CD4-positive, alpha-beta T cell (primary cell): ENCODE results near the gene NMT2. TPM values are rescaled to one million over a fixed set of nuclear protein-coding genes. Genes with fewer than 3 reads are reported as not detected.

ENCODE experiments used
- ATAC-seq: fragments of 200-7000 bp; cut with Tn5 transposase; one replicate; pipeline ENCODE4 v1.10.0; 2022; ENCODE audit warnings: mild to moderate bottlenecking; ENCODE audit not compliant: poor library complexity
- CTCF ChIA-PET: fragments of 350-600 bp; sonication (Branson Sonifier 250); formaldehyde crosslinking; loops from one replicate; lab custom pipeline; 2021; ENCODE audit warnings: antibody characterized with exemption, inconsistent platforms; lab: Charles Lee
- POLR2A ChIA-PET: fragments of 350-600 bp; sonication (Branson Sonifier 250); formaldehyde crosslinking; loops from one replicate; lab custom pipeline; 2021; ENCODE audit warnings: antibody characterized with exemption, inconsistent platforms; lab: Charles Lee
- DNase-seq, 14 experiments: peaks; one replicate each; pipeline ENCODE4 v3.0.0-alpha.2; 2013 to 2020; ENCODE audit warnings: mixed read lengths in 2 of 14
- H3K27ac ChIP-seq, 2 donors: one replicate each; pipeline versions ENCODE4 v1.5.1 to v1.7.0; 2013; ENCODE audit warnings: low read length in 2 of 2, low read depth in 1 of 2, mild to moderate bottlenecking in 1 of 2
- H3K27me3 ChIP-seq, 2 experiments: 1 replicate in 1 of 2; 2 replicates in 1 of 2; pipeline versions ENCODE4 v1.6.1 to v1.7.0; 2013; ENCODE audit warnings: low read length in 2 of 2, control low read depth in 1 of 2, mild to moderate bottlenecking in 1 of 2, moderate library complexity in 1 of 2; ENCODE audit not compliant: insufficient read depth in 2 of 2, control insufficient read depth in 1 of 2
- H3K36me3 ChIP-seq: one replicate; pipeline ENCODE4 v1.6.1; 2013; ENCODE audit warnings: low read length, control low read depth; ENCODE audit not compliant: insufficient read depth
- H3K4me1 ChIP-seq: one replicate; pipeline ENCODE4 v1.6.1; 2013; ENCODE audit warnings: low read length, control low read depth; ENCODE audit not compliant: insufficient read depth
- H3K4me3 ChIP-seq: one replicate; pipeline ENCODE4 v1.5.1; 2013; ENCODE audit warnings: mild to moderate bottlenecking, low read length, moderate library complexity
- H3K9me3 ChIP-seq, 2 experiments: 1 replicate in 1 of 2; 2 replicates in 1 of 2; pipeline versions ENCODE4 v1.6.1 to v1.7.0; 2013; ENCODE audit warnings: low read length in 2 of 2, mild to moderate bottlenecking in 2 of 2, control low read depth in 1 of 2, moderate library complexity in 1 of 2; ENCODE audit not compliant: control insufficient read depth in 1 of 2, insufficient read depth in 1 of 2
- H3K27ac Mint-ChIP-seq: one replicate; pipeline ENCODE4 v1.8.0; 2020; ENCODE audit warnings: mixed read lengths
- H3K27me3 Mint-ChIP-seq: one replicate; pipeline ENCODE4 v1.8.0; 2021; ENCODE audit warnings: mixed read lengths
- H3K36me3 Mint-ChIP-seq: one replicate; pipeline ENCODE4 v1.8.0; 2021; ENCODE audit warnings: low read depth, mixed read lengths
- H3K4me1 Mint-ChIP-seq: one replicate; pipeline ENCODE4 v1.8.0; 2021; ENCODE audit warnings: low read depth, mixed read lengths
- H3K4me3 Mint-ChIP-seq: one replicate; pipeline ENCODE4 v1.8.0; 2020; ENCODE audit warnings: mild to moderate bottlenecking, mixed read lengths
- H3K9me3 Mint-ChIP-seq: one replicate; pipeline ENCODE4 v1.8.0; 2020; ENCODE audit warnings: mixed read lengths
- intact Hi-C, 2 experiments: fragments of 100-400 bp; cut with DNase I in 1 of 2; cut with micrococcal nuclease in 1 of 2; formaldehyde crosslinking; loops; one replicate each; pipeline versions ENCODE4 v1.15.1 to v1.9.0; 2023 to 2025; cut with DNase I, micrococcal nuclease
- total RNA-seq, 174 experiments: library from RNA in 2 of 174; stranded (reverse) in 2 of 174; gene quantifications; one replicate each; pipeline ENCODE4 v1.2.3 and lab custom pipeline; 2021 to 2026
- TF ChIP-seq, protein P1 (sequence below): fragments of 200-600 bp; IDR thresholded peaks from one replicate; pipeline ENCODE4 v1.8.0; 2022; ENCODE audit warnings: antibody characterized with exemption, mild to moderate bottlenecking

The NMT2 gene
- total RNA-seq, 2 experiments from 2014 or later, result 23.4 to 28.1 TPM

DNA sequence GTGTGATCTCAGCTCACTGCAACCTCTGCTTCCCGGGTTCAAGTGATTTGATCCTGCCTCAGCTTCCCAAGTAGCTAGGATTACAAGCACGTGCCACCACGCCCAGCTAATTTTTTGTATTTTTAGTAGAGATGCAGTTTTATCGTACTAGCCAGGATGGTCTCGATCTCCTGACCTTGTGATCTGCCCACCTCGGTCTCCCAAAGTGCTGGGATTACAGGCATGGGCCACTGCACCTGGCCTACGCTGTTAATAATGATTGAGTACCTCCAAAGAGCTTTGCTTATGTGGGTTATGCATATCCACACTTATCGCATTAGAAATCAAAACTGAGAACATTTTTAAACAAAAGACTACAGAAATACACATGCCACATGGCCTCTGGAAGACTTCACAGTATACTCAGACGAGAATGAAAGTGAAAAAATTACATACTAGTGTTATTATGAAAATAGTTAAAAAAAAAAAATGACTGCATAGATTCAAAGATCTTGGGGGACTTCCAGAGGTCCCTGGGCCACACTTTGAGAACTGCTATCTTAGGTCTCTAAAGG is 45.9 kb downstream of the NMT2 start:
- TF ChIP-seq, protein P1, sequence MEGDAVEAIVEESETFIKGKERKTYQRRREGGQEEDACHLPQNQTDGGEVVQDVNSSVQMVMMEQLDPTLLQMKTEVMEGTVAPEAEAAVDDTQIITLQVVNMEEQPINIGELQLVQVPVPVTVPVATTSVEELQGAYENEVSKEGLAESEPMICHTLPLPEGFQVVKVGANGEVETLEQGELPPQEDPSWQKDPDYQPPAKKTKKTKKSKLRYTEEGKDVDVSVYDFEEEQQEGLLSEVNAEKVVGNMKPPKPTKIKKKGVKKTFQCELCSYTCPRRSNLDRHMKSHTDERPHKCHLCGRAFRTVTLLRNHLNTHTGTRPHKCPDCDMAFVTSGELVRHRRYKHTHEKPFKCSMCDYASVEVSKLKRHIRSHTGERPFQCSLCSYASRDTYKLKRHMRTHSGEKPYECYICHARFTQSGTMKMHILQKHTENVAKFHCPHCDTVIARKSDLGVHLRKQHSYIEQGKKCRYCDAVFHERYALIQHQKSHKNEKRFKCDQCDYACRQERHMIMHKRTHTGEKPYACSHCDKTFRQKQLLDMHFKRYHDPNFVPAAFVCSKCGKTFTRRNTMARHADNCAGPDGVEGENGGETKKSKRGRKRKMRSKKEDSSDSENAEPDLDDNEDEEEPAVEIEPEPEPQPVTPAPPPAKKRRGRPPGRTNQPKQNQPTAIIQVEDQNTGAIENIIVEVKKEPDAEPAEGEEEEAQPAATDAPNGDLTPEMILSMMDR, result no peak
- Histone ChIP-seq H3K27ac (no peak overlapping the region), H3K27me3 (no peaks in the 10 kb centered on the region), H3K4me1 (peaks cover 4% of the 10 kb centered on the region), H3K9me3 (no peaks in the 10 kb centered on the region), H3K36me3 (peaks cover 59% of the 10 kb centered on the region), H3K4me3 (no peak overlapping the region)
- Mint-ChIP-seq H3K4me3 (no peak overlapping the region), H3K36me3 (peaks cover 50% of the 10 kb centered on the region), H3K4me1 (peaks cover 22% of the 10 kb centered on the region), H3K27me3 (no peaks in the 10 kb centered on the region), H3K9me3 (no peaks in the 10 kb centered on the region), H3K27ac (peak overlapping the region; percentile 59)
- ATAC-seq, result no peak
- POLR2A ChIA-PET, result no interaction called here
- no peak for DNase-seq
- CTCF ChIA-PET, result interaction anchor here (1.1 kb wide), 1 partner anchor 119 kb away, joined by 3 read pairs; no protein-coding TSS in a partner anchor
- intact Hi-C loops, result no loop called here

DNA sequence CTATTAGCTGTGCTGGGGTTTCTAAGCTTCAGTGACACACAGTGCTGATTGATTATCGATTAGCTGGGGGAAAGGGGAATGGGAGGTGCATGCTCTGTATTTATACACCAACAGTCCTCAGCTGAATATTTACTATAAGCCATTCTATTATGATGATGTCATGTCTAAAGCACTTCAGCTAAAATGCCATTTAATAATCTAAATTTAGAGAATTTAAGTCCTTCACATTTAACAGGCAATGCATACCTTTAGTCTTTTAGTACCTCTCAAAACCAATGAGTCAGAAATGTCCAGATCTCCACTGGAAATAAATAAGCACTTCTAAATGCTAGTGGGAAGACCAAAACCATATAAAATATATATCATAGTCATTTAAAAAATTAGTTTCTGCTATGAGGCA is 46.8 kb downstream of the NMT2 start:
- Mint-ChIP-seq H3K36me3 (peaks cover 48% of the 10 kb centered on the region), H3K27ac (no peak overlapping the region)

DNA sequence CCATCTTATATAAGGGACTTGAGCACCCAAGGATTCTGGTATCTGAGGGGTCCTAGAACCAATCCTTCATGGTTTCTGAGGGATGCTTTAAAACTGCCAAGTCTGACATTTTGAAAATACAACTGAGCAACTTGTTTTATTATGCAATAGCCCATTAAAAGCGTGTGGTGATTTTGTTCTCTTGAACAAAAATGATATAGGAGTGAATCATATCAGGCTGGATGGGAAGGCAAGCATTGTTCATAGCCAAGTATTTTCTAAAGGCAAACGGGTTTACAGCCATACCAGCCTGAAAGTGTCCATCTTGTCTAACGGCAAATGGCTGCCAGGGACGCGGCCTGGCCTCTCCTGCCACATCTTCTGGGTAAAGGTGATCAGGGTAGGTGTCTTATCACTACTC is 48.0 kb downstream of the NMT2 start:
- Mint-ChIP-seq H3K9me3 (no peaks in the 10 kb centered on the region), H3K27me3 (no peaks in the 10 kb centered on the region), H3K4me1 (peaks cover 22% of the 10 kb centered on the region), H3K4me3 (no peak overlapping the region), H3K27ac (no peak overlapping the region), H3K36me3 (peaks cover 38% of the 10 kb centered on the region)
- H3K27ac ChIP-seq, result no peak overlapping the region
- peaks cover 4% of the 10 kb centered on the region for H3K4me1 ChIP-seq
- ATAC-seq, result no peak
- H3K4me3 ChIP-seq, result no peak overlapping the region
- ChIA-PET POLR2A (no interaction called here), CTCF (no interaction called here)
- intact Hi-C loops, result no loop called here
- no peaks in the 10 kb centered on the region for H3K27me3 ChIP-seq
- H3K36me3 ChIP-seq, result peaks cover 62% of the 10 kb centered on the region
- no peaks in the 10 kb centered on the region for H3K9me3 ChIP-seq
- TF ChIP-seq, protein P1, result no peak
- DNase-seq, result no peak

More for the DNA sequence above, 46.8 kb downstream of the NMT2 start:
- Histone ChIP-seq H3K27me3 (no peaks in the 10 kb centered on the region), H3K4me1 (peaks cover 4% of the 10 kb centered on the region), H3K36me3 (peaks cover 62% of the 10 kb centered on the region), H3K9me3 (no peaks in the 10 kb centered on the region), H3K4me3 (no peak overlapping the region), H3K27ac (no peak overlapping the region)
- H3K27me3 Mint-ChIP-seq, result no peaks in the 10 kb centered on the region
- ATAC-seq (no peak), DNase-seq (no peak)
- ChIA-PET POLR2A (interaction anchor here (0.5 kb wide), 1 partner anchor 43 kb away, joined by 3 read pairs; no protein-coding TSS in a partner anchor), CTCF (no interaction called here)
- TF ChIP-seq, protein P1, result no peak
- peaks cover 22% of the 10 kb centered on the region for H3K4me1 Mint-ChIP-seq
- no peaks in the 10 kb centered on the region for H3K9me3 Mint-ChIP-seq
- H3K4me3 Mint-ChIP-seq, result no peak overlapping the region
- intact Hi-C loops, result no loop called here
